DMS53 treated with DMSO at 0.1 percent for 48 hours (cell line): ENCODE results near the gene ASPG.

Source experiments
- DNase-seq: peaks from one replicate; lab custom pipeline; 2025; ENCODE audit not compliant: unreplicated experiment; lab: John Stamatoyannopoulos, UW

ASPG gene

DNA sequence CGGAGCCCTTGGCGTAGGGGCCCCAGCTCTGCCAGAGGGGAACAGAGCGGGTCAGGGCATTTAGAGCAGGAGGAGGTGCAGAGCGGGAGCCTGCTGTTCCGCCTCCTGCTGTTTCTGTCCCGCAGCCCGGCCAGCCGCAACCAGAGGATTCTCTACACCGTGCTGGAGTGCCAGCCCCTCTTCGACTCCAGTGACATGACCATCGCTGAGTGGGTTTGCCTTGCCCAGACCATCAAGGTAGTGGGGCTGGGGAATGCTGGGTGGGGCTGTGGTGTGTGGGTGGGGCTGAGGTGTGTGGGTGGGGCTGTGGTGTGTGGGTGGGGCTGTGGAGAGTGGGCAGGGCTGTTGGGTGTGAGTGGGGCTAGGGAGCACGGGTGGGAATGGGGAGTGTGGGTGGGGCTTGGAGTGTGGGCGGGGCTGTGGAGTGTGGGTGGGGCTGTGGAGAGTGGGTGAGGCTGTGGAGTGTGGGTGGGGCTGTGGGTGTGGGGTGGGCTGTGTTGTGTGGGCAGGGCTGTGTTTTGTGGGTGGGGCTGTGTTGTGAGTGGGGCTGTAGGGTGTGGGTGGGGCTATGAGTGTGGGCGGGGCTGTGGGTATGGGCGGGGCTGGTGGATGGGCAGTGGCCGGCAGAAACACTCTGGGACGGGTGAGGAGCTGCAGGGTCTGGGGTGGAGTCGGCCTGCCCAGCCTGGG, 8.0 kb downstream of the ASPG start:
- DNase-seq, result no peak

DNA sequence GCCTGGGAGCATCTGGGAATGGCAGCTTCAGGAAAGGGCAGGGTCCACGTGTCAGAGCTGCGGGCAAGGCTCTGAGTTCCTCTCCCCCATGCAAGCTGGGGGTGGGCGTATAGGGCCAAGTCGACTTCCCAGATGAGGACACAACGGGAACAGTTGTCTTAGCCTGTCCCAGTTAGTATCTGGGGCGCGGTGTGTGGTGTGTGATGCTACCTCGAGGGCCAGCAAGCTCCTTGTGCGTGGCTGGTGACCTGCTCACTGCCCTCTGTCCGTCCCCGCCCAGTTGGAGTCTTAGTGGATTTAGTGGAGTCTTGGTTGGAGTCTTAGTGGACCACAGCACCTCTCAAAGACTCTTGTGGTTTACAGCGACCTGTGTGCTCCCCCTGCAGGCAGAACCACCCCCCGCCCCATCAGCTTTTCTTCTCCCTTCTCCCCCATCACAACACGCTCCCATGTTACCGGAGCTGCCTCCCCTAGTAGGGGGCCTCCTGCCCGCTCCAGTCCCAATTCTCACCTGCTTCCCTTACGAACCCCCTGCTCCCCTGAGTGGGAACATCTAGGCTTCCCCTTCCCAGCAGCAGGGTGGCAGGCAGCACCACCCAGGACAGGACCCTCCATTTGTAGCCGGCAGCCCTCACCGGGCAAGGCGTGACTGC, 8.7 kb downstream of the ASPG start:
- DNase-seq, result no peak

DNA sequence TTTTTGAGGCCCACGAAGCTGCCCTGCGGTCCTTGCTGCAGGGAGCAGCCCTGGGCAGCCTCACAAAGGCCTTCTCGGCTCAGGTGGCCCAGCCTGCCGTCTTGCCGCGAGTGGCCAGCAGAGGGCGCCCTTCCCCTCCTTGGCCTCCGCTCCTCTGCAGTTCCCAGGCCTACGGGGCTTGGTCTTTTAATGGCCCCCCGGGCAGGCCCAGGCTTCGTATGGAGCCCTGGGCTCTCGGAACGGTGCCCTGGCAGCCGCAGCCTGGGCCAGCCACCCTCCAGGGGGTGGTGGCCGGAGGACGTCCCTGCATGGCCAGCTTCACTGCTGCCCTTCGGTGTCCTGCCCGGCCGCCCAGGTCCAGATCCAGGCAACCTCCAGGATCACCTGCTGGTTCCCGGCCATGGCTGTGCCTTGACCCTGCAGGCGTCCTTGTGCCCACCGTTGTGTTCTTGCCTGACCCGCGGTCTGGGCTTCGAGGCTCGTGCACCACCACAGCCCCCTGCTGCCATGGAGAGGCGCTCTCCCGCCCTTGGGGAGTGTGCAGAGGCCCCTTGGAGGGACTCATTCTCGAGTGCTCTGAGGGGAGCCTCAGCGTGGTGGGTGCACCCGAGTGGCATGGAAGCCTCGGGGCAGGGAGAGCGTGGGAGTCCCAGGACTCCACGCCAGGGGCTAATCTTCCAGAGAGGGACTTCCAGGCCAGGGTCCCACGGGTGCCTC, 9.4 kb downstream of the ASPG start:
- no peak for DNase-seq

DNA sequence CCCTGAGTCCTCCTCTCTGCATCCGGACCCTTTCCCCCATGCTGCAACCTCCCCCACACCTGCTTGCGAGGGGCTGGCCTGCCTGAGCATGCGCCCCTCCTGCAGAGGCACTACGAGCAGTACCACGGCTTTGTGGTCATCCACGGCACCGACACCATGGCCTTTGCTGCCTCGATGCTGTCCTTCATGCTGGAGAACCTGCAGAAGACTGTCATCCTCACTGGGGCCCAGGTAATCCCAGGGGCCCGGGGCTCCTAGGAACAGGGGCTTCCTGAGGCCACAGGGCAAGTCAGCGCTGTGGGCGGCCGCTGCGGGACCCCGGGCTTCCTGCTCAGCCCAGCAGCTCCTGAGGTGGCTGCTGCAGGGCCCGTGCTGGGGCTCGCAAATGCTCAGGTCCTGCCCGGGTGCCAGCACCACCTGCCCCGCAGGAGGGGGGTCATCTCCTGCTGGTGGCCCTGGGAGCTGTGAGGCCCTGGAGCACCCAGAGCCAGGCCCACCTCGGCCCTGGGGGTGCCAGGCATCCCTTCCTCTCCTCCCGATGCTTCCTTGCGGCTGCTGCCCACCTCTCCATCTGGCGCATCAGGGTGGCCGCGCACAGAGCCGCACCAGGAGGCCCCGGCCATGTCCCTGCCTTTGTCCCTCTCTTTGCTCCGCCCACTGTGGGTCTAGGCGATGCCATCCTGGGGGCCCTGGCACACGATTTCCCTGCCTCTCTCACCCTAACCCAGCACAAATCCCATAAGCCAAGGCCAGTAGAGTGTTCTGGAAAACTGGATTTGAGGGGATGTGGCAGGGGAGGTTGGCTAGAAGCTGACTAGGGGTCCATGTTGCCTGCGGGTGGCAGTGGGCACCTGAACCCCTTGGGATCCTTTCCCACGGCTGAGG, 10.2 kb downstream of the ASPG start:
- DNase-seq, result no peak

DNA sequence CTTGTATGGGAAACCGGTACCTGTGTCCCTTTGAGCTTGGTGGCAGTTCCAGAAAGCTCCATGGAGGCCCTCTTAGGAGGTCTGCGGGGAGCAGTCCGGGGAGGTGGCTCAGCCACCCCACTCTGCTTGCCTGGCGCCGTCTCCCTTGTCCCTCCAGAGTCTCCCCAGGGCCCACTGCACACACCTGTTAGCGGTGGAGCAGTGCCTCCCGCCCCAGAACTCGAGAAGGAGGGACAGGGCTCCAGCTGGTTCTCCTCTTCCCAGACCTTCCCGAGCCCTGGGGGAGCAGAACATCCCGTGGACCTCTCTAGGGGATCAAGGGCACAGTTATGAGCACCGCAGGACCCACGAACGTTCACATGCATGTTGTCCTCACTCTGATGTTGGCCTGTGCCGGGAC, 10.8 kb downstream of the ASPG start:
- no peak for DNase-seq

DNA sequence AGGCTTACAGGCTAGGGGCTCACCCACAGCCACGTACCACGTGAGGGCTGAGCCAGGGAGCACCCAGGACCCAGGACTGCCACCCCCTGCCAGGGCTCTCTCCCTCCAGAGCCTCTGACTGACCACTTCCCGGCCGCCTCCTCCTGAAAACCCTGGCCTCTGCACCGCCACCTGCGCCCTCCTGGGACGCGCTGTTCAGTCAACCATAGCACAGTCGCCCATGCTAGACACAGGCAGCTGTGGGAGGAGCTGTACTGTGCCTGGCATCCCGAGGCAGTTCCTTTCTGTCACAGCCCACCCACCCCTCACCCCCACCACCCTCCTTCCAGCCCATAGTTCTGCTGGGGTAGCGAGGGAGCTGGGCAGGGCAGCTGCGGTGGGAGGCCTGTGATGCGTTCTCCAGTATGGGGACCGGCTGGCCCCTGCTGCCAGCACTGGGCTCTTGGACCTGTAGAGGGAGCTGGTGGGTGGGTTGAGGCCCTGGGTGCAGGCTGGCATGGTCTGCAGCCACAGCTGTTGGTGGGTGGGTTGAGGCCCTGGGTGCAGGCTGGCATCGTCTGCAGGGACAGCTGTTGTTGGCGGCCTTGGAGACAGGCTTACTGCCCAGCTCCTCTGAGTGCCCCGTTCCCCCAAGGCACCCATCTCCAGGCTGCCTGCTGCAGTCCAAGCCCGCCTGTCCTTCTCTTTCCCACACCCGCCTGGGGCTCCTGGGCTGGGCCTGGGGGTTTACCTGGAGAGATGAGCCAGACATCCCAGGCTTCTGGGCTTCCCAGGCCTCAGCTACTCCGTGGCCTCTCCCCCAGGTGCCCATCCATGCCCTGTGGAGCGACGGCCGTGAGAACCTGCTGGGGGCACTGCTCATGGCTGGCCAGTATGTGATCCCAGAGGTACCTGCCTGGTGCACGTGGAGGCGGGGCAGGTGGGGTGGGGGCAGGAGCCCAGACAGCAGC, 11.5 kb downstream of the ASPG start:
- no peak for DNase-seq

DNA sequence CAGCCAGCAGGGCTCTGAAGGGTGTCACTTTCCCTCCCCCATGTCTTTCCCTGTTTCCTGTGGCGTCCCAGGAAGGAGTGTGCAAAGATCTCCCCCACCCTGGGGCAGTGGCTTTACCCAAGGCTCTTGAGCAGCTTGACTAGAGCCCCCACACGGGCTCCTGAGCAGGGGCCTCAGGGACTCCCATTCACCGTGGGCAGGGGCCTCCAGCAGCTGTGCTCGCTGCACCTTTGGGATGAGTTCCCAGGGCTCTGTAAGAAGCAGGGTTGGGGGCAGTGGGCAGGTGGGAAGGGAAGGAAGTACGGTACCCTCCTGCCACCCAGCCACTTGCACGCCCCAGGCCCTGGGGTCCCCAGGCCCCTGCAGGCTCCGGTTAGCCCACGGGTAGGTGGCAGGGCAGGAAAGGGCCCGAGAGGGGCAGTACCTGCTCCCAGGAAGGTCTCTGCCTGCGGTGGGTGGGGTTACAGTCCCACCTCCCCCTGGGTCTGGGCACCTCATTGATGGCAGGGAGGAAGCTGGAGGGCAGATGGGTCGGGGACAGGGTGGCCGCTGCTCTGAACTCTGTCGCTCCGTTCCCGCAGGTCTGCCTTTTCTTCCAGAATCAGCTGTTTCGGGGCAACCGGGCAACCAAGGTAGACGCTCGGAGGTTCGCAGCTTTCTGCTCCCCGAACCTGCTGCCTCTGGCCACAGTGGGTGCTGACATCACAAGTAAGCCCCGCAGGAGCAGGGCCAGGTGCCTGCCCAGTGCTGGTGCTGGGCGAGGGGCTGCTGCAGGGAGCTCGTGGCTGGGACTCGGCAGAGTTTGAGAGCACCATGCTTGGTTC, 13.0 kb downstream of the ASPG start:
- no peak for DNase-seq

DNA sequence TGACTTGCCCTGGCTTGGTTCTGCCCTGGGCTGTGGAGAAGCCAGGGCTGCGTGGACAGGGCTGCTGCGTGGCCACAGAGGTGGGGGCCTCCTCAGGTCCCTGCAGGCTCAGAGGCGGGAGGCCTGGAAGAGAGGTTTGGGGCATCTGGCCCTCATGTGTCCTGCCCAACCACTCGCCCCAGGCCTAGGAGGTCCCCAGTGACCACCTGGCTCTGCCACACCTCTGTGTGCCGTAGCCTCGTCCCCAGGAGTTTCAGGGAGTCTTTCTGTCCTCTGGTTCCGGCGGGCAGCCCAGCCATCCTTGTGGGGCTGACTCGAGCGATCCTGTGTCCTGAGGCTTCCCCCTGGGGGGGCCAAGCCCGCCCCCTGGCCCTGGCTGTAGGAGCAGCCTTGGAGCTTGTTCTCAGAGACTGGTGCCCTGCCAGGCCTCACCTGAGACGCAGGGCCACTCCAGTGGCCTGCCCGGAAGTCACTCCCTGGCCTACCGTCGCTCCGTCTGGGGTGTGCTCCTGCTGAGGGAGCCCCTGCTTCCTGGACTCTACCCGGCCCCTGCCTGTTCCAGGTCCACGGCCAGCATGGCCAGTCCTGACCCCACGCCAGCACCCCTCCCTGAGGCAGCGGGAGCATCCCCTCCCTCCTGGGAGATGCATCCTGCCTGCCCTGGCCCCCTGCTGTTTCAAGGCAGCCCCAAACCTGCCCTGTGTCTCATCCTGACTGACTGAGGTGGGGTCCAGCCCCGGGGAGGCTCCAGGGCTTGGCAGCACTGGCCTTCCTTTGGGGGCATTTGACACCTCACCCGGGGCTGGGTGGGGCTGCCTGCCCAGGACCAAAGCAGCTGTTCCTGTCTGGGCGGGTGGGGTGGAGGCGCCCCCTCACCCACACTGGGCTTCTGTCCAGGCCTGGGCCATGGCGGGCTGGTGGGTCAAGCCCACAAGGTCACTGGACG, 13.9 kb downstream of the ASPG start:
- DNase-seq, result no peak

DNA sequence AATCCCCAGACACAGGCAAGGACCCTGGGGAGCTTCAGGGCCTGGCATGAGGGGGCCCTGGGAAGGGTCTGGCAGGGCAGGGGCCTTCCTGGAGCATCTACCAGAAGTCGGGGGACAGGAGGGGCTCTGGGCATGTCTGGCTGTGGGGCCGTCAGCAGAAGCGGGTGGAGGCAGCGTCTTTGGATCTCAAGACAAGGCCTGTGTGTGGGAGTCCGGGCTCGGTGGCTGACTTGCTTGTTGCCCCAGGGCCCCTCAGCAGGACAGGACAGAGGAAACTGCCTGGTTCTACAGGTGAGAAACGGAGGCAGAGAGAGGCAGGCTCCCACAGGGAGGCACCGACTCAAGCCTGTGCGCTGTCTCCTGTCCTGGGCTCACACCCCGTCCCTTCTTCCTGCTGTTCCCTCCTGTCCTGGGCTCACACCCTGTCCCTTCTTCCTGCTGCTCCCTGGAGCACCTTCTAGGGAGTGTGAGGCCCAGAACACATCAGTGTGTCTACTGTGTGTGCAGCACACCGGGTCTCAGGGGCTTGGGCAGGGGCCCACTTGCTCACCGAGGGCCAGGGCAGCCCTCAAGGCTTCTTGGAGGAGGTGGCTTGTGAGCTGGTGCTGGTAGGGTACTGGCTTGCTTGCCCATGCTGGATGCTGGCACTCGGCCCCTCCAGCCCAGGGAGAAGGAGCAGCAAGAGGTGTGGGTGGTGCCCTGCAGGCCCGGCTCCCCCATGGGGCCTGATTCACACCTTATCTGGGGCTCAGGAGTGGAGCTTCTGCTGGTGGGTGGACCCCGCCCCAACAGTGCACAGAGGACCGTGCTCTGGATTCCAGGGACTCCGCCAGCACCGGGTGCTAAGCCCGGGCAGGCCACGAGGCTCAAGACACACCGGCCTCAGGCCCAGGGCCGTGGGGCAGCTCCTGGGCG, 14.9 kb downstream of the ASPG start:
- no peak for DNase-seq

DNA sequence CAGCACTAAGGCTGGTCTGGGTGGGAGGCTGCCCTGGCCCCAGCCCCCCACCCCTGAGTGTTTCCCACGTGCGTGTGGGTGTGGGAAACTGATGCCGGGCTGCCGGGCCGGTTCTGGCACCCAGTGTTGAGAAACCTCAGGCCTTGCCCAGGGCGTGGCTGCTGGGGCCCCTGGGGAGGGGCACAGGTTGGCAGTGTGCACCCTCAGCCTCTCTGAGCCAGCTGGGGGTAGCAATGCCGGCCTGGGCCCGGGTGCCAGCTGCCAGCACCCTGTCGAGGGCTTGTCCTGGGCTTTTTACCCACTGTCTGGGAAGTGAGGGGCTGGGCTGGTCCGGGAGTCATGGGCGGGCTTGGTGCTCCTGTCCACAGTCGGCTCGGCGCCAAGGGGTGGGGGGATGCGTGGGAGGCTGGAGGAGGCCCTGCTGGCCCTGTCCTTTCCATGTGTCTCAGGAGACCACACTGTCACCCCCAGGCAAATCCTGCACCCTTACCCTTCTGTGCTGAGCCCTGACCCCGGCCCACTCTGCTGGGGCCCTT, 15.7 kb downstream of the ASPG start:
- no peak for DNase-seq

DNA sequence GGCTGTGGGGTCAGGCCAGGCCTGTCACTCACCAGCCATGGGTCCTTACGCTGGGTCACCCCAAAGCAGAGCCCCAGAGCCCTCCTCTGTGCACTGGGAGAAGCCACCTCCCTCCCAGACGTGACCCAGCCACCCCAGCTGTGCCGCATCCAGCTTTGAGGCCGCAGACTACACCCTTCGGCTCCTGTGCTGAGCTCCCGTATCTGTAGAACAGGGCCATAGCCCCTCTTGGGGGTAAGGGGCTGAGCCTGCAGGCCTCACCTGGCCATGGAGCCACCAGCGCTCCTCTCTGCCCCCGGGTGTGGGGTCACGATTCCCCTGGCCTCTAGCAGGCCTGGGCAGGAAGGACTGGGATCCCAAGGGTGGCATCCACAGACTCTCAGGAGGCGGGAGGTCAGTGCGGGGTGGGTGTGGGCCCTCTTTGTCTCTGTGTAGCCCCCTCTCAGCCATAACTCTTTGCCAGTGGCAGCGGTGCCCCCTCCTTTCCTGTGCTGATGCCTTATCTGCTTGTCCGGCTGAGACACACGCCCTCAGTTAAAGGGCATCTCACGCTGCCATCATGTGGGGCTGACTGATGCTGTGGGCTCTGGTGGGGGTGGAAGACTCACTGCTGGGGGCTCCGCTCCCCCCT, 16.3 kb downstream of the ASPG start:
- DNase-seq, result no peak

DNA sequence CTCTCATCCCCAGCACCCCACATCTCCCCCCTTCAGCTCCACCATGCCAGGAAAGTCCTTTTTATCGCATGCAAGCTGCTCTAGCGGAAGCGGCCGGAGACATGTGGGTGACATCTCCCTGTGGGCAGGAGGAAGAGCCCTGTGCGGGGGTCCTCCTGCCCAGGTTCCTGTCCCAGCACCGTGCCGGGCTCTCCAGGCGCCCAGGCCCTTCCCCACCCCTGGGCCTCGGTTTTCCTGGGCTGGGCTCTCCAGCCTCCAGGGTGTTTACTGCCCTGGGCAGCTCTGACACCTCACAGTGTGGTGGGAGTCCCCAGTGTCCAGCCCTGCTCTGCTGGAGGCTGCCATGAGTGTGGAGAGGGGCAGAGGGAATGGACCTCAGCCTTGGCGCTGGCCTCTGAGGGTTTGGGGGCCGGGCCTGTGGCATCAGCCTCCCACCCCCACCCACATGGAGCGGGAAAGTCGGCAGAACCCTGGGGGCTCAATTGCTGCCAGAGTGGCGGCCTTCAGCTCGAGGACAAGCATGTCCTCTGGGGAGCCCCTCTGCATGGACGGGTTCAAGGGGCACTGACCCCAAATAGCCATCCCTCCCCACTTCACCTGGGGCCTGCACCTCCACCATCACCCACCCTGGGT, 16.9 kb downstream of the ASPG start:
- no peak for DNase-seq

DNA sequence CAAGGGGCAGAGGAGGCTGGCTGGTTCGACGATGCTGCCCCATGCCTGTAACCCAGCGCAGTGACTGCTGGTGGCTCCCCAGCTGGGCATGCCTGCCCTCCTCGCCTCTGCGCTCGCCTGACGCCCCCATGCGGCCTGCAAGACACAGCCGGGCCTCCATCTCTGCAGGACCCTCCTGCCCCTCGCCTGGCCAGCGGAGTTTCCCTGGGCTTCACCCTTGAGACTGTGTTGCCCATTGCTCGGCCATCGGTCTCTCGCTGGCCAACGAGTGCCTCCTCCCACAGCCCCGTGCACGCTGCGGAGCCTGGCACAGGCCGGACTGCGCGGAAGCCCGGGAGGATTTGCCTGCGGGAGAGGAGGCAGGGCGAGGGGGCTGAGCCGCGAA, 17.6 kb downstream of the ASPG start:
- no peak for DNase-seq

DNA sequence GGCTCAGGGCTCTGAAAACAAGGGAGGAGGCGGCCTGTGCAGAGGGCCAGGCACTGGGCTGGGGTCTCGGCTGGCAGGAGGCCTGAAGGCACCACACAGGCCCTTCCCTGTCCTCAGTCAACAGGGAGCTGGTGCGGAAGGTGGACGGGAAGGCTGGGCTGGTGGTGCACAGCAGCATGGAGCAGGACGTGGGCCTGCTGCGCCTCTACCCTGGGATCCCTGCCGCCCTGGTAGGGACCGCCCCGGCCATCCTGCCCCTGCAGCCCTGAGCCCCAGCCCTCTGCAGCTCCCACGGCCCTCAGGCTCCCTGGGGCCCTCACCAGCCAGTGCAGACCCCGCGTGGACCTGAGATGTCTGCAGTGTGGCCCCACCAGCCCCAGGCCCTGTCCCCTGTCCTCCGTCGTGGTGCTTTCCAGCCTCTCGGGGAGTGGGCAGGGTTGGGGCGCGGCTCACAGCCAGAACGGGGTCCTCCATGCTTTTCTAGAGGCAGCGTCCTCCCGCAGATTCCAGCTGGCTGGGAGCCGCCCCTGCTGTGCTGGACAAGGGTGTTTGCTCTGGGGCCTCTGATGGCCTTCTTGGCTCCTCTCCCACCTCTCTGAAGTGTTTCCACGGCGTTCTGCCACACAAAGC, 18.1 kb downstream of the ASPG start:
- DNase-seq, result no peak

DNA sequence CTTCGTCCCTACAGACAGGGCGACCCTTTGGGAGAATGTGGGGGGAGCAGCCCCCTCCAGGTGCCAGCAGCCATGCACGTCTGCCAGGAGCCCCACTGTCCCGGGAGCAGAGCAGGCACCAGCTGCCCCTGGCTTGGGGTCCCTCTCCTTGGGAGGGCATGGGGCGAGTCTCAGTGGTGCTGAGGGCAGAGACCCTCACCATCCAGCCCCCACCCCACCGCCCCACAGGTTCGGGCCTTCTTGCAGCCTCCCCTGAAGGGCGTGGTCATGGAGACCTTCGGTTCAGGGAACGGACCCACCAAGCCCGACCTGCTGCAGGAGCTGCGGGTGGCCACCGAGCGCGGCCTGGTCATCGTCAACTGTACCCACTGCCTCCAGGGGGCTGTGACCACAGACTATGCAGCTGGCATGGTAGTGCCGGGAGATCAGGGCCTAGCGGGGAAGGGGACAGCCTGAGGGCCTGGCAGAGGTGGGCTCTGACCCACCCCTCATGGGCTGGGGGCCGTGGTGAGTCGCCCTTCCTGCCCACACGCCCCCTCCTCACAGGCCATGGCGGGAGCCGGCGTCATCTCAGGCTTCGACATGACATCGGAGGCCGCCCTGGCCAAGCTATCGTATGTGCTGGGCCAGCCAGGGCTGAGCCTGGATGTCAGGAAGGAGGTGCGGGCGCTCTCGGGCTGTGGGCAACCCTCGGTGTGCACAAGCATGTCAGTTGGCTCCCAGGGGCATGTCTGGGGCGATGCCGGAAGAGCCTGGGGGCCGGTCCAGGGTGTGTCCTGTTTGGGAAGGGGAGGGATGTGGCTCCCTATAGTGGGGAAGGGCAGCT, 18.8 kb downstream of the ASPG start:
- no peak for DNase-seq
